PC-3 (cell line): ENCODE results near the gene UBE2C.

Experiments
- EZH2 ChIP-seq: fragments of 300-600 bp; sonication (generic); IDR thresholded peaks from one replicate; pipeline ENCODE4 v1.6.1; 2017; ENCODE audit warnings: antibody characterized with exemption, mild to moderate bottlenecking, low read length; ENCODE audit not compliant: unreplicated experiment
- EZH2phosphoT487 ChIP-seq: fragments of 300-600 bp; sonication (generic); IDR thresholded peaks from 2 replicates; pipeline ENCODE4 v1.6.1; 2018; ENCODE audit warnings: mild to moderate bottlenecking, antibody characterized with exemption, low read length, borderline replicate concordance
- TF ChIP-seq, protein P1 (sequence below): fragments of 300-600 bp; sonication (generic); conservative IDR thresholded peaks from 2 replicates; pipeline ENCODE4 v1.5.1; 2017; ENCODE audit warnings: antibody characterized with exemption, low read depth, mild to moderate bottlenecking, low read length

- TF ChIP-seq, protein P1, sequence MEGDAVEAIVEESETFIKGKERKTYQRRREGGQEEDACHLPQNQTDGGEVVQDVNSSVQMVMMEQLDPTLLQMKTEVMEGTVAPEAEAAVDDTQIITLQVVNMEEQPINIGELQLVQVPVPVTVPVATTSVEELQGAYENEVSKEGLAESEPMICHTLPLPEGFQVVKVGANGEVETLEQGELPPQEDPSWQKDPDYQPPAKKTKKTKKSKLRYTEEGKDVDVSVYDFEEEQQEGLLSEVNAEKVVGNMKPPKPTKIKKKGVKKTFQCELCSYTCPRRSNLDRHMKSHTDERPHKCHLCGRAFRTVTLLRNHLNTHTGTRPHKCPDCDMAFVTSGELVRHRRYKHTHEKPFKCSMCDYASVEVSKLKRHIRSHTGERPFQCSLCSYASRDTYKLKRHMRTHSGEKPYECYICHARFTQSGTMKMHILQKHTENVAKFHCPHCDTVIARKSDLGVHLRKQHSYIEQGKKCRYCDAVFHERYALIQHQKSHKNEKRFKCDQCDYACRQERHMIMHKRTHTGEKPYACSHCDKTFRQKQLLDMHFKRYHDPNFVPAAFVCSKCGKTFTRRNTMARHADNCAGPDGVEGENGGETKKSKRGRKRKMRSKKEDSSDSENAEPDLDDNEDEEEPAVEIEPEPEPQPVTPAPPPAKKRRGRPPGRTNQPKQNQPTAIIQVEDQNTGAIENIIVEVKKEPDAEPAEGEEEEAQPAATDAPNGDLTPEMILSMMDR: no peak
- no peak for TF ChIP-seq EZH2
- no peak for TF ChIP-seq EZH2phosphoT487
Observed at GRCh38 chr20:45836841-45837240, 24.4 kb downstream of the UBE2C start.
